Lower leg skin (tissue), 4 donors: Measurements from ENCODE around the gene KLHL14. TPM values are rescaled to one million over a fixed set of nuclear protein-coding genes. Genes with fewer than 3 reads are reported as not detected.

Experiments
- DNase-seq, 2 donors: peaks; one replicate each; pipeline ENCODE4 v3.0.0-alpha.2; 2019; ENCODE audit warnings: low spot score in 2 of 2
- H3K4me3 ChIP-seq: fragments of 200-600 bp; sonication (generic); 2 replicates; pipeline ENCODE4 v1.5.1; 2017; ENCODE audit warnings: mild to moderate bottlenecking, low read depth; ENCODE audit not compliant: poor library complexity, severe bottlenecking
- POLR2A ChIP-seq, 2 donors: fragments of 450-650 bp; IDR thresholded peaks; one replicate each; pipeline ENCODE4 v1.6.1; 2016 to 2017; ENCODE audit warnings: antibody characterized with exemption in 2 of 2, mild to moderate bottlenecking in 1 of 2, moderate library complexity in 1 of 2
- WGBS, 2 donors: methylation state at CpG; one replicate each; pipeline ENCODE4 v1.1.5; 2018; 5-methylcytosine and 5-hydroxymethylcytosine counted together
- intact Hi-C: fragments of 100-400 bp; cut with DNase I; formaldehyde crosslinking; loops from one replicate; pipeline ENCODE4 v1.15.0; 2023; ENCODE audit warnings: low total_unique reads
- total RNA-seq, 4 donors: library from RNA; depleted of rRNA; stranded (reverse); fragments of >200 nt; gene quantifications; one replicate each; pipeline ENCODE4 v1.1.0, GENCODE V29; 2016
- TF ChIP-seq, protein P1 (sequence below), 3 donors: fragments of 450-650 bp; IDR thresholded peaks; one replicate each; pipeline ENCODE4 v1.5.1; 2016; ENCODE audit warnings: antibody characterized with exemption in 3 of 3, mild to moderate bottlenecking in 3 of 3, moderate library complexity in 2 of 3

Gene KLHL14
- total RNA-seq, 4 donors from 2014 or later, result not detected

DNA sequence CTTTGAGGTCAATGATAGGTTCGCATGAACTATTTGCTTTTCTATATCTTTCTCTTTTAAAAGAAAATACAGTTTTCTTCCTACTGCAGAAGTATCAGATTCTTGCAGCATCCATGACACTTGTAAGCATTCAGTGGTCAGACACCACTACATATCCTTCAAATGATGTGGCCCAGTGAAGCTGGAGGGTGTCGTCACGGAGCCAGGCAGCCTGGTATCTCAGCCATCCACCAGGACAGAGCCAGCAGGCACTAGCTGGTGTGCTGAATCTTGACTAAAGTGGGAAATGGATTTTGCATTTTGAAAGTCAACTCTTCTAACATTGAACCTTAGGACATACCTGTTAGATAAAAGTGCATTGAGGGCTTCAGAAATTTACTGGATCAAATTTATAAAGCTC is 5.4 kb downstream of the KLHL14 start:
- 93 to 96% methylated on average over 3 of the region's 3 CpGs for WGBS, 2 donors
- TF ChIP-seq, protein P1, sequence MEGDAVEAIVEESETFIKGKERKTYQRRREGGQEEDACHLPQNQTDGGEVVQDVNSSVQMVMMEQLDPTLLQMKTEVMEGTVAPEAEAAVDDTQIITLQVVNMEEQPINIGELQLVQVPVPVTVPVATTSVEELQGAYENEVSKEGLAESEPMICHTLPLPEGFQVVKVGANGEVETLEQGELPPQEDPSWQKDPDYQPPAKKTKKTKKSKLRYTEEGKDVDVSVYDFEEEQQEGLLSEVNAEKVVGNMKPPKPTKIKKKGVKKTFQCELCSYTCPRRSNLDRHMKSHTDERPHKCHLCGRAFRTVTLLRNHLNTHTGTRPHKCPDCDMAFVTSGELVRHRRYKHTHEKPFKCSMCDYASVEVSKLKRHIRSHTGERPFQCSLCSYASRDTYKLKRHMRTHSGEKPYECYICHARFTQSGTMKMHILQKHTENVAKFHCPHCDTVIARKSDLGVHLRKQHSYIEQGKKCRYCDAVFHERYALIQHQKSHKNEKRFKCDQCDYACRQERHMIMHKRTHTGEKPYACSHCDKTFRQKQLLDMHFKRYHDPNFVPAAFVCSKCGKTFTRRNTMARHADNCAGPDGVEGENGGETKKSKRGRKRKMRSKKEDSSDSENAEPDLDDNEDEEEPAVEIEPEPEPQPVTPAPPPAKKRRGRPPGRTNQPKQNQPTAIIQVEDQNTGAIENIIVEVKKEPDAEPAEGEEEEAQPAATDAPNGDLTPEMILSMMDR (IDR thresholded peaks at IDR 0.05), result no peak
- TF ChIP-seq POLR2A (IDR thresholded peaks at IDR 0.05), result no peak
- H3K4me3 ChIP-seq, result no peak overlapping the region
- intact Hi-C loops, result no loop called here
- no peak for DNase-seq

DNA sequence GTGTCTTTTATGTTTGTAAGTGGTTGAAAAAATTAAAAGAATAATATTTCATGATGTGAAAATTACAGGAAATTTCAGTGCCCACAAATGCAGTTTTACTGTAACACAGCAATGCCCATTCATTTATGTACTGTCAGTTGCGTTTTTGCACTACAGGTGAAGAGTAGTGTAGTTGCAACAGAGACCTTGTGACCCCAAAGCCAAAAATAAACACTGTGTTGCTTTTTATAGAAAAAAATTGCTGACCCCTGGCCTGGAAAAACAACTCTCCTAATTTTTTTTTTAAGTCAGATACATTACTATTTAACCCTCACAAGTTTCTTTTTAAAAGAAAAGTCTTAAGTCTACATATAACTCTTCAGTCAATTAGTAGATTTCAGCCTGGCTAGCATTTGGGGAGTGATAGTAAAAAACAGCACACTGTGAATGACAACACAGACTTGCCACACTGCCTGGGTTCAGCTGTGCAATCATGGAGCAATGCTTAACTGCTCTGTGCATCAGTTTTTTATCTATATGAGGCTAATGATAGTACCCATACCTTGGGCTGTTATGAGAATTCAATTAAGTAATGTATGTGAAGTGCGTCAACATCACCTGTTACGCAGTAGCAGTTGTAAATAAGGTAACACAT is 8.1 kb downstream of the KLHL14 start:
- intact Hi-C loops, result no loop called here
- TF ChIP-seq POLR2A (IDR thresholded peaks at IDR 0.05), result no peak
- TF ChIP-seq, protein P1 (IDR thresholded peaks at IDR 0.05), result no peak
- DNase-seq, result no peak
- WGBS, 2 donors, result 89 to 93% methylated on average over 3 of the region's 3 CpGs
- H3K4me3 ChIP-seq, result no peak overlapping the region

DNA sequence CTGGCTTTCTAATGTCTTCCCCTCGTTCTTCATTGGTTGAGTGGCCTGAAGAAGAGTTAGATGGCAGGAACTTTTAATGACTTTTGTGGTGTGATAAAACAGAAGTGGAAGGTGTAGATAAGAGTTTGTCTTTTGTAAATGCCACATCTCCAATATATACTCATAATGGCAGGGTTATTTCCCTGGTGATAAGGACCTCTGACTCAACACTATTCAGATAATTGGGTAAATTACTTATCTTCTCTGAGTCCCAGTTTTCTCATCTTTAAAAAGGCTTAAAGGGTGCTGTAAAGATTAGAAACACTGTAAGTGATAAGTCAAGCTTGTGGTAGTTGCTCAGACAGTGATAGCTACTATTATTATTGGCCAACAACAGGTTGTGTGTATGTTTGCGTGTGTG is 9.5 kb downstream of the KLHL14 start:
- WGBS, 2 donors, result 85 to 90% methylated on average over 2 of the region's 2 CpGs
- DNase-seq, result no peak
- no peak for TF ChIP-seq POLR2A (IDR thresholded peaks at IDR 0.05)
- TF ChIP-seq, protein P1 (IDR thresholded peaks at IDR 0.05), result no peak
- intact Hi-C loops, result no loop called here
- H3K4me3 ChIP-seq, result no peak overlapping the region

DNA sequence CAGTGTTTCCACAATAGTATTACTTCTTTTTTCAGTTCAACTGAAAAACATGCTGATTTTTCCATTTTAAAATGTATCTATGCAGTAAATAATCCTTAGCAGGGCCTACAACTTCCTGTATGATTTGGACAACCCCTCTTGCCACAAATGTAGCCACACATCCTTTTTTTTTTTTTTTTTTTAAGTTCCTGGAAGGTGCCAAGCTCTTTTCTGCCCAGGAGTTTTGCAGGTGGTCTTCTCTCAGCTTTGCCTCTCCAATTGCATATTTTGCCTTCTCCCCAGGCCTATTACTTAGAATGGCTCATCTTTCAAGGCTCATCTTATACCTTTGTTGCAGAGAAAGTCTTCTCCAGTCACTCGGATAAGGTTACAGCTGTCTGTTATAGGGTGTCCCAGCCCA is 11.6 kb downstream of the KLHL14 start:
- no peak overlapping the region for H3K4me3 ChIP-seq
- TF ChIP-seq POLR2A (IDR thresholded peaks at IDR 0.05), result no peak
- TF ChIP-seq, protein P1 (IDR thresholded peaks at IDR 0.05), result no peak
- DNase-seq, result no peak
- 96 to 100% methylated on average over 1 of the region's 1 CpG for WGBS, 2 donors
- intact Hi-C loops, result no loop called here

DNA sequence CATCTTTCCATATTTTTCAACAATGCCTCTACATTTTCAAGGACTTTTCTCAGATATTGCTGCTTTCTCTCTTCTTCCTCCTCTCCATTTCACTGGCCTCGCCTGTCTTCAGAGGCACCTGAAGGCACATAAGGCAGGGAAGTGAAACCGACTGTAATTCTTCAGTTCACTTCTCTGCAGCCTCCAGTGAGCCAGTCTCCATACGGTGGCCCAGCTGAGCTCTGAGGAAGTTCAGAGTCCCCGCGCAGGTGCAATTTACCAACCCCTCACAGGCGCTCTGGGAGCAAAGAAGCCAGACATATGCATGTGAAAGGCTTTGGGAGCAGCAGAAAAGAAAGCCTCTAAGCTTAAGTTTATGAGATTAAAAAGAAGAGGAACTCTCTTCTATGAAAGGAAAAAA is 12.4 kb downstream of the KLHL14 start:
- 45 to 57% methylated on average over 6 of the region's 6 CpGs for WGBS, 2 donors
- intact Hi-C loops, result no loop called here
- TF ChIP-seq, protein P1 (IDR thresholded peaks at IDR 0.05), result no peak
- no peak for TF ChIP-seq POLR2A (IDR thresholded peaks at IDR 0.05)
- no peak overlapping the region for H3K4me3 ChIP-seq
- DNase-seq, result no peak

DNA sequence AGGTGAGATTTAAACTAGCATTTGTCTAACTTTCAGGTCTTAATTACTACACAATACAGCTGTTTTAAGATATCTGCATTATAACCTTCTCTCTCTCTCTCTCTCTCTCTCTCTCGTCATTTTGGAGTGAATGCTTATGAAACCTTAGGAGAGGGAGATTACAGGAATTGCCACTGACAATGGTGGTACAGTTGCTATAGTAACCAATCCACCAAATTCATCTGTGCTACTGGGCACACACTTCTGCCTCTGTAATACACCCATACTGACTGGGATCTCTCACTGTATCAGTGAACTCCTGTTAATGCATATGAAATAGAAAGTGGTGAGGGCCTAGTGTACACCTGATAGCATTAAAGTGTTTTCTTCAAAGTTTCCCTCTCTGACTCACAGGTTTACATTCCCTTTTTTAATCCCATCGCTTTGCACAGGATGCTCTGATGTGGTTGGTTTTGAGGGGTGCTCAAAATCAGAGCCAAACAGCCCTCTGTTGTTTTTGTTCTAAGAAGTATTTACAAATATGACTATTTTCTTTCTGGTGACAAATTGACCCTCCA is 13.1 kb downstream of the KLHL14 start:
- intact Hi-C loops, result no loop called here
- TF ChIP-seq, protein P1 (IDR thresholded peaks at IDR 0.05), result no peak
- TF ChIP-seq POLR2A (IDR thresholded peaks at IDR 0.05), result no peak
- no peak overlapping the region for H3K4me3 ChIP-seq
- WGBS, 2 donors, result 85 to 89% methylated on average over 2 of the region's 2 CpGs
- no peak for DNase-seq
